ENCODE measurements around the gene RUNX3. TPM values are rescaled to one million over a fixed set of nuclear protein-coding genes. Genes with fewer than 3 reads are reported as not detected.
A peak's percentile ranks its signal among the peaks of the same experiment; 100 is the strongest.

RUNX3 gene
- total and polyA plus RNA-seq, 2 donors (not counting 1 experiment from before 2014, with no cell fraction given): 0.48 to 0.66 TPM

GRCh38 chr1:24853649-24854048 is 76.4 kb downstream of the RUNX3 start:
- peaks cover 2% of the 10 kb centered on the region for H3K4me1 ChIP-seq (ENCODE audit: control insufficient read depth, extremely low read depth, insufficient read depth, low read length)
- H4K20me1 ChIP-seq (ENCODE audit: control insufficient read depth, extremely low read depth, insufficient read depth, low read length): no peaks in the 10 kb centered on the region
- H3K4me2 ChIP-seq (ENCODE audit: extremely low read depth, insufficient read depth, low read length): no peak overlapping the region
- no peaks in the 10 kb centered on the region for H3K79me2 ChIP-seq (ENCODE audit: control insufficient read depth, insufficient read depth, low read length)
- no peaks in the 10 kb centered on the region for H3K36me3 ChIP-seq (ENCODE audit: control insufficient read depth, insufficient read depth, low read length)
- H3K9ac ChIP-seq (ENCODE audit: insufficient read depth, low read length): no peak overlapping the region
- H3K4me3 ChIP-seq (replicated peaks in 1 of 4; ENCODE audit: control extremely low read depth in 1 of 4, insufficient read depth in 1 of 4, low read depth in 3 of 4, low read length in 4 of 4): no peak overlapping the region
- H2AFZ ChIP-seq (ENCODE audit: low read length): no peak overlapping the region
- TF ChIP-seq EZH2 (IDR thresholded peaks at IDR 0.05; ENCODE audit: low read length, missing control alignments) (no peak), CTCF (conservative IDR thresholded peaks at IDR 0.05 in 1 of 2, IDR thresholded peaks at IDR 0.05 in 1 of 2; ENCODE audit: low read depth in 1 of 2, low read length in 2 of 2) (no peak)
- H3K9me3 ChIP-seq (ENCODE audit: control insufficient read depth, insufficient read depth, low read depth, low read length): no peaks in the 10 kb centered on the region
- H3K27ac ChIP-seq (ENCODE audit: insufficient read depth, low read length): no peak overlapping the region
- DNase-seq (ENCODE audit: low read depth in 2 of 2): no peak
- no peaks in the 10 kb centered on the region for H3K27me3 ChIP-seq (ENCODE audit: control insufficient read depth, insufficient read depth, low read length)

GRCh38 chr1:24850328-24850920 is 79.7 kb downstream of the RUNX3 start:
- Histone ChIP-seq H3K4me1 (ENCODE audit: control insufficient read depth, extremely low read depth, insufficient read depth, low read length) (peaks cover 4% of the 10 kb centered on the region), H3K4me2 (ENCODE audit: extremely low read depth, insufficient read depth, low read length) (no peak overlapping the region), H3K79me2 (ENCODE audit: control insufficient read depth, insufficient read depth, low read length) (no peaks in the 10 kb centered on the region), H3K27ac (ENCODE audit: insufficient read depth, low read length) (no peak overlapping the region), H3K4me3 (replicated peaks in 1 of 4; ENCODE audit: control extremely low read depth in 1 of 4, insufficient read depth in 1 of 4, low read depth in 3 of 4, low read length in 4 of 4) (no peak overlapping the region), H3K36me3 (ENCODE audit: control insufficient read depth, insufficient read depth, low read length) (no peaks in the 10 kb centered on the region), H3K9me3 (ENCODE audit: control insufficient read depth, insufficient read depth, low read depth, low read length) (no peaks in the 10 kb centered on the region), H2AFZ (ENCODE audit: low read length) (no peak overlapping the region), H3K9ac (ENCODE audit: insufficient read depth, low read length) (no peak overlapping the region), H3K27me3 (ENCODE audit: control insufficient read depth, insufficient read depth, low read length) (no peaks in the 10 kb centered on the region), H4K20me1 (ENCODE audit: control insufficient read depth, extremely low read depth, insufficient read depth, low read length) (no peaks in the 10 kb centered on the region)
- peak; percentile 22 to 47 for DNase-seq (ENCODE audit: low read depth in 2 of 2)
- no peak for TF ChIP-seq EZH2 (IDR thresholded peaks at IDR 0.05; ENCODE audit: low read length, missing control alignments)
- no peak for TF ChIP-seq CTCF (conservative IDR thresholded peaks at IDR 0.05 in 1 of 2, IDR thresholded peaks at IDR 0.05 in 1 of 2; ENCODE audit: low read depth in 1 of 2, low read length in 2 of 2)

GRCh38 chr1:24849672-24850295 is 80.3 kb downstream of the RUNX3 start:
- peak in 1 of 2 donors; percentile 21 for TF ChIP-seq CTCF (conservative IDR thresholded peaks at IDR 0.05 in 1 of 2, IDR thresholded peaks at IDR 0.05 in 1 of 2; ENCODE audit: low read depth in 1 of 2, low read length in 2 of 2)
- TF ChIP-seq EZH2 (IDR thresholded peaks at IDR 0.05; ENCODE audit: low read length, missing control alignments): no peak
- peak in 1 of 2 donors; percentile 49 for DNase-seq (ENCODE audit: low read depth in 2 of 2)
- H3K4me2 ChIP-seq (ENCODE audit: extremely low read depth, insufficient read depth, low read length): no peak overlapping the region
- no peaks in the 10 kb centered on the region for H3K79me2 ChIP-seq (ENCODE audit: control insufficient read depth, insufficient read depth, low read length)
- H4K20me1 ChIP-seq (ENCODE audit: control insufficient read depth, extremely low read depth, insufficient read depth, low read length): no peaks in the 10 kb centered on the region
- H3K4me1 ChIP-seq (ENCODE audit: control insufficient read depth, extremely low read depth, insufficient read depth, low read length): peaks cover 4% of the 10 kb centered on the region
- no peak overlapping the region for H3K27ac ChIP-seq (ENCODE audit: insufficient read depth, low read length)
- no peaks in the 10 kb centered on the region for H3K9me3 ChIP-seq (ENCODE audit: control insufficient read depth, insufficient read depth, low read depth, low read length)
- H3K4me3 ChIP-seq (replicated peaks in 1 of 4; ENCODE audit: control extremely low read depth in 1 of 4, insufficient read depth in 1 of 4, low read depth in 3 of 4, low read length in 4 of 4): no peak overlapping the region
- no peaks in the 10 kb centered on the region for H3K27me3 ChIP-seq (ENCODE audit: control insufficient read depth, insufficient read depth, low read length)
- no peaks in the 10 kb centered on the region for H3K36me3 ChIP-seq (ENCODE audit: control insufficient read depth, insufficient read depth, low read length)
- H2AFZ ChIP-seq (ENCODE audit: low read length): no peak overlapping the region
- no peak overlapping the region for H3K9ac ChIP-seq (ENCODE audit: insufficient read depth, low read length)

Other genes with a start within 250 kb of the RUNX3 start
- gene CLIC4, start 184.8 kb downstream of the RUNX3 start, total RNA-seq: 309 and 368 TPM in 2 replicates
- gene CLIC4, start 184.8 kb downstream of the RUNX3 start, polyA plus RNA-seq: 310 and 494 TPM in 2 replicates

Data from fibroblast of lung (primary cell).